ENCODE measurements around the gene ADPRHL1. TPM values are rescaled to one million over a fixed set of nuclear protein-coding genes. Genes with fewer than 3 reads are reported as not detected.

ADPRHL1 gene
- total and polyA plus RNA-seq, 2 donors (not counting 1 experiment from before 2014, with no cell fraction given) = 0.59 to 1.5 TPM

DNA sequence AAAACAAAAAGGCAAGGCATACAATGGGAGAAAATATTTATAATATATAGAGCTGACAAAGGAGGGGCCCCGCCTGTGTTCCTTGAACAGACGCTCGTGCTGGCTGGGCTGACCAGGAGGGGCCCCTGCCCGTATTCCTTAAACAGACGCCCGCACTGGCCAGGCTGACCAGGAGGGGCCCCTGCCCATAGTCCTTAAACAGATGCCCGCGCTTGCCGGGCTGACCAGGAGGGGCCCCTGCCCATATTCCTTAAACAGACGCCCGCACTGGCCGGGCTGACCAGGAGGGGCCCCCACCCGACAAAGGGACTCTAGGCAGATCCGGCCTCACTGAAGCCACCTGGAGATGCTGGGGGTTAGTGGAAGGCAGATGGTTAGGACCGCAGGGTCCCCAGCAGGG, 9.3 kb downstream of the ADPRHL1 start:
- H3K79me2 ChIP-seq (ENCODE audit: control insufficient read depth, insufficient read depth, low read length) = no peaks in the 10 kb centered on the region
- no peaks in the 10 kb centered on the region for H3K36me3 ChIP-seq (ENCODE audit: control insufficient read depth, insufficient read depth, low read length)
- H3K9me3 ChIP-seq (ENCODE audit: control insufficient read depth, insufficient read depth, low read depth, low read length) = no peaks in the 10 kb centered on the region
- H3K4me2 ChIP-seq (ENCODE audit: extremely low read depth, insufficient read depth, low read length) = no peak overlapping the region
- H3K9ac ChIP-seq (ENCODE audit: insufficient read depth, low read length) = no peak overlapping the region
- H3K4me1 ChIP-seq (ENCODE audit: control insufficient read depth, extremely low read depth, insufficient read depth, low read length) = no peaks in the 10 kb centered on the region
- no peak overlapping the region for H3K27ac ChIP-seq (ENCODE audit: insufficient read depth, low read length)
- no peak overlapping the region for H3K4me3 ChIP-seq (replicated peaks in 1 of 4; ENCODE audit: control extremely low read depth in 1 of 4, insufficient read depth in 1 of 4, low read depth in 3 of 4, low read length in 4 of 4)
- H3K27me3 ChIP-seq (ENCODE audit: control insufficient read depth, insufficient read depth, low read length) = no peaks in the 10 kb centered on the region
- no peak overlapping the region for H2AFZ ChIP-seq (ENCODE audit: low read length)
- TF ChIP-seq, protein P1, sequence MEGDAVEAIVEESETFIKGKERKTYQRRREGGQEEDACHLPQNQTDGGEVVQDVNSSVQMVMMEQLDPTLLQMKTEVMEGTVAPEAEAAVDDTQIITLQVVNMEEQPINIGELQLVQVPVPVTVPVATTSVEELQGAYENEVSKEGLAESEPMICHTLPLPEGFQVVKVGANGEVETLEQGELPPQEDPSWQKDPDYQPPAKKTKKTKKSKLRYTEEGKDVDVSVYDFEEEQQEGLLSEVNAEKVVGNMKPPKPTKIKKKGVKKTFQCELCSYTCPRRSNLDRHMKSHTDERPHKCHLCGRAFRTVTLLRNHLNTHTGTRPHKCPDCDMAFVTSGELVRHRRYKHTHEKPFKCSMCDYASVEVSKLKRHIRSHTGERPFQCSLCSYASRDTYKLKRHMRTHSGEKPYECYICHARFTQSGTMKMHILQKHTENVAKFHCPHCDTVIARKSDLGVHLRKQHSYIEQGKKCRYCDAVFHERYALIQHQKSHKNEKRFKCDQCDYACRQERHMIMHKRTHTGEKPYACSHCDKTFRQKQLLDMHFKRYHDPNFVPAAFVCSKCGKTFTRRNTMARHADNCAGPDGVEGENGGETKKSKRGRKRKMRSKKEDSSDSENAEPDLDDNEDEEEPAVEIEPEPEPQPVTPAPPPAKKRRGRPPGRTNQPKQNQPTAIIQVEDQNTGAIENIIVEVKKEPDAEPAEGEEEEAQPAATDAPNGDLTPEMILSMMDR (conservative IDR thresholded peaks at IDR 0.05 in 1 of 2, IDR thresholded peaks at IDR 0.05 in 1 of 2; ENCODE audit: low read depth in 1 of 2, low read length in 2 of 2) = no peak
- no peak for TF ChIP-seq EZH2 (IDR thresholded peaks at IDR 0.05; ENCODE audit: low read length, missing control alignments)
- no peak for DNase-seq (ENCODE audit: low read depth in 2 of 2)
- no peaks in the 10 kb centered on the region for H4K20me1 ChIP-seq (ENCODE audit: control insufficient read depth, extremely low read depth, insufficient read depth, low read length)

DNA sequence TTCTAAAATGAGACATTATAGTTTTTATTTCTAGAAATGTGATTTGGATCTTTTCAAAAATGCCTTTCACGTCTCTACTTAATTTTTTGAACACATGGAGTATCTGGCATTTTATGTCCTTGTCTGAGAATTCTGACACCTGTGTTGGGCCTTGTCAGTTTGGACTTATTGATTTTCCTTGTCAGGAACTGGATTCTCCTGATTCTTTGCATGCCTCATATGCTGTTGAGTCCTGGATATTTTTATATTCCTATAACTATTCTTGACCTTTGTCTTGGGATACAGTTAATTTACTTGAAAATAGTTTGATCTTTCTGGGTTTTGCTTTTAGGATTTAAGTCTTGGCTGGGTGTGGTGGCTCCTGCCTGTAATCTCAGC, 10.3 kb downstream of the ADPRHL1 start:
- DNase-seq (ENCODE audit: low read depth in 2 of 2) = no peak
- H2AFZ ChIP-seq (ENCODE audit: low read length) = no peak overlapping the region
- H3K27me3 ChIP-seq (ENCODE audit: control insufficient read depth, insufficient read depth, low read length) = no peaks in the 10 kb centered on the region
- H3K9ac ChIP-seq (ENCODE audit: insufficient read depth, low read length) = no peak overlapping the region
- H3K36me3 ChIP-seq (ENCODE audit: control insufficient read depth, insufficient read depth, low read length) = no peaks in the 10 kb centered on the region
- H3K4me2 ChIP-seq (ENCODE audit: extremely low read depth, insufficient read depth, low read length) = no peak overlapping the region
- H3K27ac ChIP-seq (ENCODE audit: insufficient read depth, low read length) = no peak overlapping the region
- no peaks in the 10 kb centered on the region for H3K4me1 ChIP-seq (ENCODE audit: control insufficient read depth, extremely low read depth, insufficient read depth, low read length)
- no peak overlapping the region for H3K4me3 ChIP-seq (replicated peaks in 1 of 4; ENCODE audit: control extremely low read depth in 1 of 4, insufficient read depth in 1 of 4, low read depth in 3 of 4, low read length in 4 of 4)
- TF ChIP-seq, protein P1 (conservative IDR thresholded peaks at IDR 0.05 in 1 of 2, IDR thresholded peaks at IDR 0.05 in 1 of 2; ENCODE audit: low read depth in 1 of 2, low read length in 2 of 2) = no peak
- no peak for TF ChIP-seq EZH2 (IDR thresholded peaks at IDR 0.05; ENCODE audit: low read length, missing control alignments)
- no peaks in the 10 kb centered on the region for H3K79me2 ChIP-seq (ENCODE audit: control insufficient read depth, insufficient read depth, low read length)
- H3K9me3 ChIP-seq (ENCODE audit: control insufficient read depth, insufficient read depth, low read depth, low read length) = no peaks in the 10 kb centered on the region
- no peaks in the 10 kb centered on the region for H4K20me1 ChIP-seq (ENCODE audit: control insufficient read depth, extremely low read depth, insufficient read depth, low read length)

DNA sequence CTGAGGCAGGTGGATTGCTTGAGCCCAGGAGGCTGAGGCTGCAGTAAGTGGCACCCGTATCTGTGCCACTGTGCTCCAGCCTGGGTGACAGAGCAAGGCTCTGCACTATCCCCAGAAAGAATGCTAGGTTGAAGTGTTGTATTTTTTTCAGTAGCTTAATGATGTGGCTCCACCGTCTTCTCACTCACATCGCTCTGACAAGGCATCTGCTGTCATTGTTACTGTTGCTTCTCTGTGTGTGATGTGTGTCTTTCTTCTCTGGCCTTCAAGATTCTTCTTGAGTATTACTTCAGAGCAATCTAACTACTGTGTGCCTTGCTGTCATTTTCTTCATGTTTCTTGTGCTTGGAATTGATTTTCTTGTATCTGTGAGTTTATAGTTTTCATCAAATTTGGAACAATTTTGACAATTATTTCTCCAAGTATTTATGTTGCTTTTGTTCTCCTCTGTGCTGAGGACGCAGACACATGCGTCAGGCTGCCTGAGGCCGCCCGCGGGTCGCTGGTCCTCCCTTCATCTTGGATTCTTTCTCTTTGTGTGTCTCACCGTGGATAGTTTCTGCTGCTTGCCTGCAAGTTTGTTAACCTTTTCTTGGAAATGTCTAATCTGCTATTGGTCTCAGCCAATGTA, 10.8 kb downstream of the ADPRHL1 start:
- Histone ChIP-seq H2AFZ (ENCODE audit: low read length) (no peak overlapping the region), H3K36me3 (ENCODE audit: control insufficient read depth, insufficient read depth, low read length) (no peaks in the 10 kb centered on the region), H4K20me1 (ENCODE audit: control insufficient read depth, extremely low read depth, insufficient read depth, low read length) (no peaks in the 10 kb centered on the region), H3K4me3 (replicated peaks in 1 of 4; ENCODE audit: control extremely low read depth in 1 of 4, insufficient read depth in 1 of 4, low read depth in 3 of 4, low read length in 4 of 4) (no peak overlapping the region), H3K4me2 (ENCODE audit: extremely low read depth, insufficient read depth, low read length) (no peak overlapping the region), H3K4me1 (ENCODE audit: control insufficient read depth, extremely low read depth, insufficient read depth, low read length) (no peaks in the 10 kb centered on the region), H3K27ac (ENCODE audit: insufficient read depth, low read length) (no peak overlapping the region), H3K27me3 (ENCODE audit: control insufficient read depth, insufficient read depth, low read length) (no peaks in the 10 kb centered on the region), H3K79me2 (ENCODE audit: control insufficient read depth, insufficient read depth, low read length) (no peaks in the 10 kb centered on the region), H3K9me3 (ENCODE audit: control insufficient read depth, insufficient read depth, low read depth, low read length) (no peaks in the 10 kb centered on the region), H3K9ac (ENCODE audit: insufficient read depth, low read length) (no peak overlapping the region)
- TF ChIP-seq, protein P1 (conservative IDR thresholded peaks at IDR 0.05 in 1 of 2, IDR thresholded peaks at IDR 0.05 in 1 of 2; ENCODE audit: low read depth in 1 of 2, low read length in 2 of 2) = no peak
- no peak for TF ChIP-seq EZH2 (IDR thresholded peaks at IDR 0.05; ENCODE audit: low read length, missing control alignments)
- no peak for DNase-seq (ENCODE audit: low read depth in 2 of 2)

Measured in fibroblast of lung (primary cell).